ENCODE data around the gene FOLR1. TPM values are rescaled to one million over a fixed set of nuclear protein-coding genes. Genes with fewer than 3 reads are reported as not detected.

The FOLR1 gene
- total RNA-seq, 1 donor from 2014 or later = 5.6 TPM

GRCh38 chr11:72223615-72224563 is 31.9 kb downstream of the FOLR1 start:
- peak overlapping the region; percentile 96 for H3K27ac Mint-ChIP-seq
- TF ChIP-seq CTCF (IDR thresholded peaks at IDR 0.05; ENCODE audit: unreplicated experiment) = no peak
- peaks cover 1% of the 10 kb centered on the region for H3K36me3 Mint-ChIP-seq (ENCODE audit: insufficient read depth)
- peak overlapping the region; percentile 96 for H3K4me3 Mint-ChIP-seq (ENCODE audit: low read depth)
- H3K9me3 Mint-ChIP-seq (ENCODE audit: low read depth) = no peaks in the 10 kb centered on the region
- H3K4me1 Mint-ChIP-seq (ENCODE audit: low read depth) = peaks cover 24% of the 10 kb centered on the region
- DNase-seq (ENCODE audit: low spot score, unreplicated experiment) = peak; percentile 56
- no peaks in the 10 kb centered on the region for H3K27me3 Mint-ChIP-seq

GRCh38 chr11:72224564-72225410 is 32.8 kb downstream of the FOLR1 start, which contains the start of gene INPPL1:
Gene INPPL1 (plus strand): TSS chr11:72224767. CDS start chr11:72224985, 218 bp downstream.
- Mint-ChIP-seq H3K4me3 (ENCODE audit: low read depth) (peak within 1 kb of the TSS; percentile 96), H3K4me1 (ENCODE audit: low read depth) (peaks cover 24% of the 10 kb centered on the region), H3K9me3 (ENCODE audit: low read depth) (no peaks in the 10 kb centered on the region), H3K27ac (peak within 1 kb of the TSS; percentile 96), H3K27me3 (no peaks in the 10 kb centered on the region), H3K36me3 (ENCODE audit: insufficient read depth) (peaks cover 6% of the 10 kb centered on the region)
- DNase-seq (ENCODE audit: low spot score, unreplicated experiment) = no peak
- TF ChIP-seq CTCF (IDR thresholded peaks at IDR 0.05; ENCODE audit: unreplicated experiment) = no peak

- H3K36me3 Mint-ChIP-seq (ENCODE audit: insufficient read depth) = peaks cover 6% of the 10 kb centered on the region
- H3K4me1 Mint-ChIP-seq (ENCODE audit: low read depth) = peaks cover 24% of the 10 kb centered on the region
- H3K27me3 Mint-ChIP-seq = no peaks in the 10 kb centered on the region
- DNase-seq (ENCODE audit: low spot score, unreplicated experiment) = peak; percentile 10
- no peak for TF ChIP-seq CTCF (IDR thresholded peaks at IDR 0.05; ENCODE audit: unreplicated experiment)
- H3K9me3 Mint-ChIP-seq (ENCODE audit: low read depth) = no peaks in the 10 kb centered on the region
- peak overlapping the region; percentile 83 for H3K4me3 Mint-ChIP-seq (ENCODE audit: low read depth)
- H3K27ac Mint-ChIP-seq = peak overlapping the region; percentile 89
These were observed 33.5 kb downstream of the FOLR1 start for GRCh38 chr11:72225411-72225951.

- no peaks in the 10 kb centered on the region for H3K9me3 Mint-ChIP-seq (ENCODE audit: low read depth)
- H3K4me3 Mint-ChIP-seq (ENCODE audit: low read depth) = peak overlapping the region; percentile 83
- H3K4me1 Mint-ChIP-seq (ENCODE audit: low read depth) = peaks cover 24% of the 10 kb centered on the region
- TF ChIP-seq CTCF (IDR thresholded peaks at IDR 0.05; ENCODE audit: unreplicated experiment) = no peak
- no peaks in the 10 kb centered on the region for H3K27me3 Mint-ChIP-seq
- H3K36me3 Mint-ChIP-seq (ENCODE audit: insufficient read depth) = peaks cover 12% of the 10 kb centered on the region
- peak overlapping the region; percentile 33 for H3K27ac Mint-ChIP-seq
- DNase-seq (ENCODE audit: low spot score, unreplicated experiment) = no peak
These were observed 34.8 kb downstream of the FOLR1 start for GRCh38 chr11:72226701-72227100.

Measured in progenitor cell of endocrine pancreas (in vitro differentiated cells).